DMS 273 (cell line): ENCODE results near the gene ARHGEF17.
A peak's percentile ranks its signal among the peaks of the same experiment; 100 is the strongest.

Experiments
- DNase-seq: peaks from one replicate; lab custom pipeline; 2025; ENCODE audit not compliant: unreplicated experiment; lab: John Stamatoyannopoulos, UW

Gene ARHGEF17

DNA sequence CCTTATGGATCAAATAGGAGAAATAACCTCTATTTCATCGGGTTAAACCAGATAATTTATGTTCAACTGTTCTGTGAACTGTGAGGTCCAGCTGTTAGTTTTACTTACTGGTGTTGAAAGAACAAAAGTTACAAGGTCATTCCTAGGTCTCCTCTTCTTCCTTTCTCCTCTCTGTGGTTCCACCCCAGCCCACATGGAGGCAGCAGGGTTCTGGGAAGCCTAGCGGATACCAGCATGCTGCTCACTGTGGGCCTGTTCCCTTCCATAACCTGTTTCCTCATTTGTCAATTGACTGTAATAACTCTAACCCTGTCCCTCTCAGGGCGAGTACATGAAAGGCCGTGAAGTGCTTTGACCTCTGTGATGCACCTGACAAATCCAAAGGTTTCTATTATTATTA, 96.0 kb downstream of the ARHGEF17 start:
- DNase-seq, result peak; percentile 71

DNA sequence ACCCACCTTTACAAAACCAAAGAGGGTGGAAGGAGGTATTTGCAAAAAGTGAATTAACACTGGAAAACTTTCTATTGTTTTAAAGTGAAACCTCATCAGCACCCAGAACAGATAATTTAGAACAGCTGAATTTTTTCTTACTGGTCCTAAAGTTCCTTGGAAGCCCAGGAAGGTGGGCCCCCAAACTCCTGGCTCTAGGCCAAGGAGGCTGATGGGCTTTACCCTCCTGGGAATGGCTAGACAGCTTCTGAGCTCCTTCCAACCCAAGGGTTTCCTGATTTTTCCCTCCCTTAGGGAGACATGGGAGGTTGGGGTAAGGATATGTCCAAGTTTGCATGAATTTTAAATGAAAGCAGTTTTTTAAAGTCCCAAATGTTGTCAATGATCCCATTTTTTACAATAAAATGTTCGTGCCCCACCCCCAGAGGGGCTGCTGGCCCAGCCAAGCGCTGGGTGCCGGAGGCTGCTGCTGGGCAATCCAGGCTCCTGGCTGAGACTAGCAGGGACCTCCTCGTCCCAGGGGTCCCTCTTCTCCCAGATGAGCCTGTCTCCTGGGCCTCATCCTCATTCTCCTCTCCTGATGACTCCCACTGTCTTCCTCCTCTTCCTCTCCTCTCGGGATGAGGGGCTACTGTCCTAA, 96.5 kb downstream of the ARHGEF17 start:
- DNase-seq, result no peak

- no peak for DNase-seq
These were observed 97.1 kb downstream of the ARHGEF17 start for GRCh38 chr11:73405146-73405510.

DNA sequence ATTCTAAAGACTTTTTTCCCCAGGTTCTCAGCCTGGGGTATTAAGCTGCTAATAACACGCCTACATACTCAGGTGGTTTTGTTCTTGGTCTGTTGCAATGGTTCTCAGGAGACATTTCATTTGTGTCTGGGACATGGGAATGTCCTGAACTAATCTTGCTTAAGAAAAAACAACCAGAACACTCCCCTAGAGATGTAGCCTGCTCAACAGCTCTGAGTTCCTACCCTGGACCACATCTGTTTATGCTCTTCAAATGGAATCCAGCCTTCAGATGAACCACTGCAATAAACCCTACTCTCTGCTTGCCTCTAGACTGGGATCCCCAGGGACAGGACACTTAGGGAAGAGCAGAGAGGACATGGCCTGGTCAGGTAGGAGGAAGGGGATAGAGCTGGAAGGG, 98.1 kb downstream of the ARHGEF17 start:
- no peak for DNase-seq

GRCh38 chr11:73406619-73407018, 98.5 kb downstream of the ARHGEF17 start:
- DNase-seq, result no peak

- no peak for DNase-seq
These were observed 101.4 kb downstream of the ARHGEF17 start for GRCh38 chr11:73409431-73409830.

DNA sequence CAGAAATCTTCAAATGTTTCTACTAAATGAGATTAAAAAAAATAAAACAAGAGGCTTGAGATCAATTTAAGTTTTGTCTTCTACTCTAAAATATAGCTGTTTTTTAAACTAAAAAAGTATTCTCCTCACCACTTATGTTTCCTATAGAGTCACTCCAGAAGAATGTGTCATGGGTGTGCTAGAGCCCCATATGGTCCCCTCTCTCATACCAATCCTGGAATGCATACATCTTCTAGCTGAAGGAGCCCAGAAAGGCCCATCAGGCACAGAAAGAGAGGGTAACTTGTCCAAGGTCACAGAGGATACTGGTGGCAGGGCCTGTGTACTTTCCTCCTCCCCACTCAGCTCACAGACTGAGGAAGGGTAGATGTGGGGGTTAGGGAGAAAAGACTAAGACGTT, 102.6 kb downstream of the ARHGEF17 start:
- no peak for DNase-seq

DNA sequence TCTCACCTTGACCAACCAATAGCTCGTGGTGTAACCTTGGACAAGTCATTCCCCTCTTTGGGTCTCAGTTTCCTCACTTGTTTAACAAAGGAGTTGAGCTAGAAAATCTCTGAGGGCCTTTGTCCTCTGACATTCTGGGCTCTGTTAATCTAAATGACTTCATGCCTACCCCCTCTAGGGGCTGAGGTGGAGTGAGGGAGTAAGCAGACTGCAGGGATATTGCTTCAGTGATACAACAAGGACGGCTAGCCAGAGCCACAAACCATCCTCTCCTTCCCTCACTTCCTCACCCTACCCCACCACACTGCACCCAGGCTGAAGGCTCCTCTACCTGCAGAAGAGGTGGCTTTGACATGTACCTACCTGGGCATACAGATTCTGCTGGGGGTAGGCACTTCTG, 103.0 kb downstream of the ARHGEF17 start:
- DNase-seq, result no peak

DNA sequence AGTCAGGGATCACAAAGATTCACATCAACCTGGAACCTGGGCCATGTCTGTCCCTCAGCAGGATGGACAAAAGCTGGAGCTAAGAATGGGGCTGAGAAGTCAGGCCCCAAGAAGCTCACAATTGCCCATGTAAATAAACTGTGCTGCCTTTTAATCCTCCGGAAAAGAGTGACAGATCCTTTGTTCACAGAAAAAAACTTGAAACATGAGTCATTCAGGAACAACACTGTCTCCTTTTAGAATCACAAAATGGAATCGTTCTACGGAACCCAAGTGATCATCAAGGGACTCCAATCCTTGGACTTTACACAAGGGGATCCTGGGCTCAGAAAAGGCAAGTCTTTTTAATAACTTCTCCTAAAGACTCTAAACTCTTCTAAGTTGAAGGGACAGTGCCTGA, 104.2 kb downstream of the ARHGEF17 start:
- DNase-seq, result no peak

GRCh38 chr11:73413256-73413655, 105.2 kb downstream of the ARHGEF17 start:
- no peak for DNase-seq

DNA sequence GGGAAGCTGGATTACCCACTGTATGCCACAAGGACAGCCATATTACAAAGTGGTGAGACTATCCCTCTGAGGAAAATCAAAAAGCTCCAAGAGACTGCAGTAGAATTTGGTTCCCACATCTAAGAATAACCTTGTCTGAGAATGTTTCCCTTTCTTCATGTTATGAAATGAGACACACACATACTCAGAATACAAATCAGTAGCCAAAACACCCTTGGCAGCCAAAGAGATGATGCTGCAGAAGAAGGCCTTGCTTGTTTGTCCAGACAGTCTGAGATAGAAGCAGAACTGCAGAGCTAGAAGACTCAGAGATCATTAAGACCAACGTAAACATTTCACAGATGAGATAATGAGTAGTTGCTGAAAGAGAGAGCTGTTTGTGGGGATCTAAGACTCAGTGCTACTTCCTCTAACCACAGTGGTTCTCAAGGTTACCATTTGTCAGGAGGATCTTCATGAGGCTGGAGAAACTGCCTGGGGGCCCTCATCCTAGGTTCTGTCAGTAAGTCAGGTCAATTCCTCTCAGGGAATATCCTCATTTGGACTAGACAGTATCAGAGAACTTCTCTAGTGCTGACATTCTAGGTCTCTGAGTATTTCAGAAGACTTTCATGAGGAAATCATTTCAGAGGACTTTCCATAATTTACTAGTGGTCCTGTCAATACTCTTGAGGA, 107.0 kb downstream of the ARHGEF17 start:
- no peak for DNase-seq

DNA sequence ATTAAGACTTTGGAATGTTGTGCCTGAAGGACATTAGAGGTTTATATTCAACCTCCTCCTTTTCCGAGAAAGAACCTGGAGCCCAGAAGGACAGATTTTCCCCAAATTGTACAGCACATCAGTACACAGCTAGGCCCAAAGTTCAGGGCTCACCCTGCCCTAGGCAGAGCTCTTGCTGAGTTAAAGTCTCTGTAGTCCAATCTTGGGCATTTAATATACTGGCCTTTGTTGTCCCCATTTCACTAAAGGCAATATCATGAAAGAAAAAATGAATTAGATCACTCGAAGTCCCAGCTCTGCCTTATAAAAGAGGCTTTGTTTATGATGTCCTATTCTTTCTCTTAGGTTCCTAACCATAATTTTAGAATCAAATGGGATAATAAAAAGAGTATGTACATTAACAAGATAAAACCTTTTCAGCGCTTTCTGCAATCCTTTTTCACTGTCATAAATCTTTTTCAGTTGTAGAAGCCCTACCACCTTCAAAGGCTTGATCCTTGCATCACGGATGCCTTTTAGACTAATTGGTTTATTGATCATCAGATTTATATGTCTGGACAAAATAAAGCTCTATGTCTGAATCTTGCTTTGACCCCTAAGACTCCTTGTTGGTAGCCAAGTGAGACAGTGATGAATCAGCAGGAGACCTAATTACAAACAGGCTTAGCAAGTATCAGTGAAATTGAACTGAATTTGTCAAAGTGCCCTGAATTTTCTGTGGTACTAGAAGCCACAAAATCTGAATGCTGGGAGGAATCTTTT, 108.0 kb downstream of the ARHGEF17 start:
- no peak for DNase-seq

- DNase-seq, result no peak
These were observed 108.7 kb downstream of the ARHGEF17 start for GRCh38 chr11:73416786-73417185.
